AG04450 (cell line): ENCODE data around the gene UVRAG. TPM values are rescaled to one million over a fixed set of nuclear protein-coding genes. Genes with fewer than 3 reads are reported as not detected.

Experiments used
- CTCF ChIA-PET: fragments of 300-600, 350-600 bp; formaldehyde crosslinking; extraction: SDS; loops from one replicate; lab custom pipeline; 2022; ENCODE audit warnings: antibody characterized with exemption, inconsistent platforms; lab: Charles Lee
- POLR2A ChIA-PET: fragments of 350-600 bp; formaldehyde crosslinking; extraction: SDS; loops from one replicate; lab custom pipeline; 2021; ENCODE audit warnings: antibody characterized with exemption, inconsistent platforms; lab: Yijun Ruan, JAX
- DNase-seq: peaks from one replicate; pipeline ENCODE4 v3.0.0-alpha.2; 2011; ENCODE audit warnings: low read depth, low spot score
- H3K27ac ChIP-seq: one replicate; pipeline ENCODE4 v1.5.1; 2012; ENCODE audit warnings: low read depth, low read length, control low read depth
- H3K27me3 ChIP-seq: one replicate; pipeline ENCODE4 v1.6.0; 2012; ENCODE audit warnings: low read length; ENCODE audit not compliant: control insufficient read depth, insufficient read depth
- H3K4me3 ChIP-seq: 2 replicates; pipeline ENCODE4 v1.5.1; 2011; ENCODE audit warnings: mild to moderate bottlenecking, low read depth, low read length, control low read depth
- H3K9me3 ChIP-seq: 2 replicates; pipeline ENCODE4 v1.5.1; 2012; ENCODE audit warnings: low read length; ENCODE audit not compliant: control insufficient read depth, insufficient read depth
- polyA plus RNA-seq: library from polyadenylated mRNA; depleted of rRNA; stranded (reverse); fragments of >200 nt; gene quantifications from 2 replicates; pipeline ENCODE4 v1.2.3, GENCODE V29; 2011
- TF ChIP-seq, protein P1 (sequence below): IDR thresholded peaks from 2 replicates; pipeline ENCODE4 v1.5.1; 2011; ENCODE audit warnings: low read depth, low read length, control low read depth, inconsistent platforms

The UVRAG gene
- polyA plus RNA-seq, 1 experiment: 11.6 TPM

DNA sequence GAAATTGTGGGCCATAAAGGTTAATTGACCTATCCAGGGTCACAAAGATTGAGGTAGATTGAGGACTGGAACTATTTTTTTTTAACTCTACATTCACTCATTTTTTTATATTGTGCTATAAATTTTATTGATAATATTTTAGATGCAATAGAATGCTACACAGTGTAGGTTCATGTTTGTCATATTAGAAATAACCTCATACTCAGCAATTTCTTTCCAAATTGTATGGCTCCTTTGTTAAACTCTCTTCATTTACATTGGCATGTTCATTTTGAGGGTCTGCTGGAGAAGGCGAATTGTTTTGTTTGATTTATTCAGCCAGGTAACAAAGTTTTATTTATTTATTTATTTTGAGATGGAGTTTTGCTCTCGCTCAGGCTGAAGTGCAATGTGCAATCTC is 44.6 kb downstream of the UVRAG start:
- Histone ChIP-seq H3K27ac (no peak overlapping the region), H3K27me3 (no peaks in the 10 kb centered on the region), H3K4me3 (no peak overlapping the region), H3K9me3 (no peaks in the 10 kb centered on the region)
- no peak for DNase-seq
- ChIA-PET CTCF (no interaction called here), POLR2A (no interaction called here)
- TF ChIP-seq, protein P1, sequence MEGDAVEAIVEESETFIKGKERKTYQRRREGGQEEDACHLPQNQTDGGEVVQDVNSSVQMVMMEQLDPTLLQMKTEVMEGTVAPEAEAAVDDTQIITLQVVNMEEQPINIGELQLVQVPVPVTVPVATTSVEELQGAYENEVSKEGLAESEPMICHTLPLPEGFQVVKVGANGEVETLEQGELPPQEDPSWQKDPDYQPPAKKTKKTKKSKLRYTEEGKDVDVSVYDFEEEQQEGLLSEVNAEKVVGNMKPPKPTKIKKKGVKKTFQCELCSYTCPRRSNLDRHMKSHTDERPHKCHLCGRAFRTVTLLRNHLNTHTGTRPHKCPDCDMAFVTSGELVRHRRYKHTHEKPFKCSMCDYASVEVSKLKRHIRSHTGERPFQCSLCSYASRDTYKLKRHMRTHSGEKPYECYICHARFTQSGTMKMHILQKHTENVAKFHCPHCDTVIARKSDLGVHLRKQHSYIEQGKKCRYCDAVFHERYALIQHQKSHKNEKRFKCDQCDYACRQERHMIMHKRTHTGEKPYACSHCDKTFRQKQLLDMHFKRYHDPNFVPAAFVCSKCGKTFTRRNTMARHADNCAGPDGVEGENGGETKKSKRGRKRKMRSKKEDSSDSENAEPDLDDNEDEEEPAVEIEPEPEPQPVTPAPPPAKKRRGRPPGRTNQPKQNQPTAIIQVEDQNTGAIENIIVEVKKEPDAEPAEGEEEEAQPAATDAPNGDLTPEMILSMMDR: no peak

DNA sequence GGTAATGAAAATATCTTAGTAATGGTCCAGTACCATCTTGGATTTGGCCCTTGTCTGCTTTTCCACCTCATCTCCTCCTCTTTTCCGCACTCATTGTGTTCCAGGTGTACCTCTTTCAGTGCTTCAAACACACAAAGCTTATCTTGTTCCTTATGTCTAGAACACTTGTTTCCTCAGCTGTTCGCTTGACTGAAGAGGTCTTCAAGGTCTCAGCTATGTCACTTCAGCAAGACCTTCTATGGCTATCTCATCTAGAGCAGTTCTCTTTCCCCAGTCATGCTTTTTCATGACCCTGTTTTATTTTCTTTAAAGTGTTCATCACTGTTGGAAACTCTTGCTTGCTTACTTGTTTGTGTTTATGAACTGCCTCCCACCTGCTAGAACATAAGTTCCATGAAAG is 47.4 kb downstream of the UVRAG start:
- DNase-seq: no peak
- Histone ChIP-seq H3K27ac (no peak overlapping the region), H3K9me3 (no peaks in the 10 kb centered on the region), H3K27me3 (no peaks in the 10 kb centered on the region), H3K4me3 (no peak overlapping the region)
- TF ChIP-seq, protein P1: no peak
- CTCF ChIA-PET: no interaction called here
- POLR2A ChIA-PET: no interaction called here

DNA sequence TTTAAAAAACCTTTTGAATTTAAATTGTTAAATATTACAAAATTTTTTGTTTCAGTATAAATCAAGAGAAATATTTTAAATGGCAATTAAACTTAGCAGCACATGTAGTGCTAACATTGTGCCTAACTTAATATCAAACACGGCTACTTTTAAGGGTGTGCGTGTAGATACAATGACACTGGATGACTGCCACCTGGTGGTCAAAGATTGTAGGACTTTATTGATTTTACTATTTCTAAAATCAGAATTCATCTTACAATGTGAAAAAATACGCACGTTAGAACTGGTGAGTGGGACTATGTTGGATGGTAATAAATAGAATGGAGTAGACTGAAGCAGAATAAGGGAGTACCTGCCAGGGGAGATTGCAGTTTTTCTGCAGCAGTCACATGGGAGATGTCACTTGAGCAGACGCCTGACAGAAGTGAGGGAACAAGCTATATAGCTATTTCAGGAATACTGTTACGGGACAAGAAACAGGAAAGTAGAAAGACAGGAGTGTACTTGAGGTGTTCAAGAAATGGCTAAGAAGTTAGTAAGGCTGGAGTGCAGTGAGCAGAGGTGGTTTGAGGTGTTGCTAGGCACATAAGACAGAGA is 52.9 kb downstream of the UVRAG start:
- DNase-seq: peak; percentile 23
- no peak overlapping the region for H3K27ac ChIP-seq
- H3K27me3 ChIP-seq: no peaks in the 10 kb centered on the region
- no peaks in the 10 kb centered on the region for H3K9me3 ChIP-seq
- ChIA-PET CTCF (interaction anchor here (0.6 to 6.3 kb wide), 20 partner anchors 11 to 479 kb away, joined by 3 to 87 read pairs (median 4); no protein-coding TSS in a partner anchor), POLR2A (no interaction called here)
- H3K4me3 ChIP-seq: no peak overlapping the region
- TF ChIP-seq, protein P1: peak; percentile 63

DNA sequence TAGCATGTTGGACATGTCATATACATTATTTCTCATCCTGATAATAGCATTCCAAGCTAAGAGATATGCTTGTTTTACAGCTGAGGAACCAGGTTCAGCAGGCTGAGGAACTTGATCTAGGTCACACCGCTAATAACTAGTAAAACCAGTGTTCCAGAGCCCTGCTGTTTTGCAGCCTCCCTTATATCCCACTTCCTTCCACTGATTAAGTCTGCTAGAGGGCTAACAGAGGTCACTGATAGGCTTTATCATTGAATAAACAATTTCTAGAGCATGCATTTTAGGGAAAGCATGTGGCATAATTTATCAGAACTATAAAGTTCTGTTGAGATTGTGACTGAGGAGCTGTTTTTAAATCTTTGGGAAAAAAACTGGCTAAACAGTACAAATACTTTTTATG is 54.0 kb downstream of the UVRAG start:
- H3K27ac ChIP-seq: no peak overlapping the region
- CTCF ChIA-PET: interaction anchor here (0.5 to 6.3 kb wide), 7 partner anchors 12 to 322 kb away, joined by 3 to 87 read pairs (median 4); no protein-coding TSS in a partner anchor
- no peak for DNase-seq
- POLR2A ChIA-PET: no interaction called here
- H3K4me3 ChIP-seq: no peak overlapping the region
- TF ChIP-seq, protein P1: no peak
- no peaks in the 10 kb centered on the region for H3K27me3 ChIP-seq
- H3K9me3 ChIP-seq: no peaks in the 10 kb centered on the region

DNA sequence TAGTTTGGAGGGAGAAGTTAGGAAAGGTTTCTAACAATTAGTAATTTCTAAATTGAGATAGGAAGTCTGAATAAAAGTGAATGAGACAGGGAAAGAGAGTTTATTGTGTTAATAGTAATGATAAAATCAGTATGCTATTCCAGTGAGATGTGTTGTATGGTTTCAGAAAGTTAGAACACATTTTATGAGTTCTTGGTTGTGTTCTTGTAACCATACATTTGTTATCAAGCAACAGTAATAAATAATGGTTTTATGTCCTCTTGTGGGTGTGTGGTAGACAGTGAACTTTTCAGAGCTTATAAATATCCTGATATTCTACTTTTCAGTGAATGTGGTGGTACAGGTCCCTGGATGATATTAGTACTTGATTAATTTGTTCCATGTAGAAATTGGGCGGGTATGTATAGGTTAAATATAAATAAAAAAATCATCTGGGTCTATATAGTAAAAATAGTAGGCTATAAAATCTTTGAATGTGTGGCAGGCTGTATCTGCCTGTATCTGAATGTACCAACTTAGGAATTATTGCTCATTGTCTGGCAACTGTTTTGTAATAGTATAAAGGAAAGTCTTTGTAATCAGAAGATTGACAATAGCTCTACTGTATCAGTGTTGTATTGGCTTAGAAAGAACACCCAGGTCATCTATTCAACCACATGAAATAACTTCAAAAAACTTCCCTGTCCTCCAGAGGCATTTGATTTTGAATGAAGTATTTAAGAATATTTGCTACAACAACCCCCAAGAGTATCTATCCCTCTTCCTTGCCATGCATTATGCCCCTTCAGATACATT is 54.8 kb downstream of the UVRAG start:
- POLR2A ChIA-PET: no interaction called here
- no peaks in the 10 kb centered on the region for H3K9me3 ChIP-seq
- no peaks in the 10 kb centered on the region for H3K27me3 ChIP-seq

More for the DNA sequence above, 54.8 kb downstream of the UVRAG start:
- no peak overlapping the region for H3K4me3 ChIP-seq
- DNase-seq: no peak
- CTCF ChIA-PET: interaction anchor here (0.5 to 6.3 kb wide), 3 partner anchors 52 to 323 kb away, joined by 3 to 87 read pairs (median 3); no protein-coding TSS in a partner anchor
- H3K27ac ChIP-seq: no peak overlapping the region
- TF ChIP-seq, protein P1: no peak
